Measurements from ENCODE around the gene CGB2.
A peak's percentile ranks its signal among the peaks of the same experiment; 100 is the strongest.

The CGB2 gene

DNA sequence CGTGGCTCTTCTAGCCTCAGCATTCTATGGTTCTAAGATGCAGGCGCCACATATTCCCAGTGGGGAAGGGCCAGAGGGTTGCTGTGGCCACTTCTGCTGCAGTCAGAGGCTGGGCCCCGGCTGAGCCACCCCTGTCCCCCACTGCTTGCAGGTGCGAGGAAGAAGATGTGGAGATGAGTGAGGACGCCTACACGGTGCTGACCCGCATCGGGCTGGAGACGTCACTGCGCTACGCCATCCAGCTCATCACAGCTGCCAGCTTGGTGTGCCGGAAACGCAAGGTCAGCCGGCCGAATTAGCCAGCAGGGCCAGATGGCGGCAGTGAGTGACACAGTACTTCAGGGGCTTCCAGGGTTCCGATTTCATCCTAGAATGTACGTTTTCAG lies 16.8 kb upstream of the CGB2 start:
- no peak overlapping the region for H2BK12ac ChIP-seq (ENCODE audit: low read length in 2 of 2)
- no peaks in the 10 kb centered on the region for H3K9me3 ChIP-seq (ENCODE audit: control insufficient read depth, low read length)
- DNase-seq, result no peak
- no peaks in the 10 kb centered on the region for H3K79me1 ChIP-seq (replicated peaks; ENCODE audit: low read length, poor library complexity, severe bottlenecking)
- no peak overlapping the region for H4K91ac ChIP-seq (ENCODE audit: low read length)
- no peak overlapping the region for H3K14ac ChIP-seq (ENCODE audit: low read length in 2 of 2)
- no peak overlapping the region for H3K4me3 ChIP-seq (ENCODE audit: insufficient read depth in 1 of 2, low read depth in 1 of 2, low read length in 2 of 2)
- WGBS, result 90% methylated on average over 18 of the region's 18 CpGs
- no peak overlapping the region for H3K4me2 ChIP-seq (ENCODE audit: low read length, poor library complexity, severe bottlenecking)
- H3K4ac ChIP-seq (ENCODE audit: low read depth in 1 of 2, low read length in 2 of 2), result no peak overlapping the region
- H2AK5ac ChIP-seq (ENCODE audit: low read length, severe bottlenecking), result no peak overlapping the region
- H3K27ac ChIP-seq (ENCODE audit: low read length, poor library complexity, severe bottlenecking), result no peak overlapping the region
- H3K18ac ChIP-seq (ENCODE audit: low read depth in 1 of 2, low read length in 2 of 2), result no peak overlapping the region
- H3K36me3 ChIP-seq (ENCODE audit: control insufficient read depth in 1 of 2, insufficient read depth in 2 of 2, low read depth in 1 of 2, low read length in 2 of 2), result peaks cover 54 to 62% of the 10 kb centered on the region in 2 experiments
- no peak overlapping the region for H2AFZ ChIP-seq (ENCODE audit: low read depth, low read length)
- H2BK120ac ChIP-seq (ENCODE audit: low read depth, low read length), result no peak overlapping the region
- H3K9ac ChIP-seq (ENCODE audit: low read length), result no peak overlapping the region
- H2BK15ac ChIP-seq (ENCODE audit: low read depth, poor library complexity, severe bottlenecking), result no peak overlapping the region
- H3K27me3 ChIP-seq (ENCODE audit: control insufficient read depth in 1 of 2, insufficient read depth in 1 of 2, low read length in 2 of 2), result peaks cover 5 to 13% of the 10 kb centered on the region in 2 experiments
- H4K8ac ChIP-seq (ENCODE audit: low read length), result no peak overlapping the region
- peaks cover 10% of the 10 kb centered on the region for H3K4me1 ChIP-seq (ENCODE audit: control insufficient read depth, insufficient read depth, low read depth, low read length)
- H3K23ac ChIP-seq (ENCODE audit: low read length in 2 of 2), result no peak overlapping the region
- no peak overlapping the region for H2BK5ac ChIP-seq (ENCODE audit: low read depth, low read length, poor library complexity, severe bottlenecking)

DNA sequence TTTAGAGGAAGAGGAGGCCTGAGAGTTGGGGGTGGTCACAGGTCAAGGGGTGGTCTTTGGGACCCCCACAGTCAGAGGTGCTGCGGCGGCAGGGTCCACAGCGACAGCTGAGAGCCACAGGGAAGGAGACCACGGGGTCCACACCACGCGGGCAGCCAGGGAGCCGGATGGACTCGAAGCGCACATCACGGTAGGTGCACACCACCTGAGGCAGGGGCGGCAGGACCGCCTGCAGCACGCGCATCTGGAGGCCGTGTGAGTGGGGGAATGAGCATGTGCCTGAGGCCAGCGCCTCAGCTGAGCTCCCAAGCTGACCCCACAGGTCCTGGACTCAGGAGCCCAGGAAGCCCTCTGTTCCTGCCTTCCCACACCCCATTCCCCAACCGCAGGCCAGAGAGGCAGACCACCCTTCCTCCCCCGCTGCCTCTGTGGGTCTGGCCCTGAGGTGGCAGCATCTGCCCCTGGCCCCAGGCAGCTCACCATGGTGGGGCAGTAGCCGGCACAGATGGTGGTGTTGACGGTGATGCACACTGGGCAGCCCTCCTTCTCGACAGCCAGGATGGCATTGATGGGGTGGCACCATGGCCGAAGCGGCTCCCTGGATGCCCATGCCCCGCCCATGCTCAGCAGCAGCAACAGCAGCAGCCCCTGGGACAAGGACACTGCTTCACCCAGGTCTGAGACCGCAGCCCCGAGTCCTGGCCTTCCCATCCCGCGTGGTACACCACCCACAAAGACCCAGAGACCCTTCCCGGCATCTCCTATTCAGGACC lies 15.4 kb upstream of the CGB2 start:
- WGBS, result 100% methylated on average over 7 of the region's 29 CpGs
- Histone ChIP-seq H3K27me3 (ENCODE audit: control insufficient read depth in 1 of 2, insufficient read depth in 1 of 2, low read length in 2 of 2) (peaks cover 5 to 25% of the 10 kb centered on the region in 2 experiments), H2BK15ac (ENCODE audit: low read depth, poor library complexity, severe bottlenecking) (no peak overlapping the region), H3K4me2 (ENCODE audit: low read length, poor library complexity, severe bottlenecking) (no peak overlapping the region), H3K36me3 (ENCODE audit: control insufficient read depth in 1 of 2, insufficient read depth in 2 of 2, low read depth in 1 of 2, low read length in 2 of 2) (peaks cover 42 to 48% of the 10 kb centered on the region in 2 experiments), H4K91ac (ENCODE audit: low read length) (no peak overlapping the region), H3K18ac (ENCODE audit: low read depth in 1 of 2, low read length in 2 of 2) (no peak overlapping the region), H3K4me3 (ENCODE audit: insufficient read depth in 1 of 2, low read depth in 1 of 2, low read length in 2 of 2) (no peak overlapping the region), H2BK120ac (ENCODE audit: low read depth, low read length) (no peak overlapping the region), H3K79me1 (replicated peaks; ENCODE audit: low read length, poor library complexity, severe bottlenecking) (no peaks in the 10 kb centered on the region), H3K27ac (ENCODE audit: low read length, poor library complexity, severe bottlenecking) (no peak overlapping the region), H3K4ac (ENCODE audit: low read depth in 1 of 2, low read length in 2 of 2) (no peak overlapping the region), H3K9ac (ENCODE audit: low read length) (no peak overlapping the region), H2AFZ (ENCODE audit: low read depth, low read length) (no peak overlapping the region), H2BK12ac (ENCODE audit: low read length in 2 of 2) (no peak overlapping the region), H3K23ac (ENCODE audit: low read length in 2 of 2) (no peak overlapping the region), H4K8ac (ENCODE audit: low read length) (no peak overlapping the region), H3K14ac (ENCODE audit: low read length in 2 of 2) (no peak overlapping the region), H2BK5ac (ENCODE audit: low read depth, low read length, poor library complexity, severe bottlenecking) (no peak overlapping the region), H2AK5ac (ENCODE audit: low read length, severe bottlenecking) (no peak overlapping the region), H3K4me1 (ENCODE audit: control insufficient read depth, insufficient read depth, low read depth, low read length) (peaks cover 15% of the 10 kb centered on the region), H3K9me3 (ENCODE audit: control insufficient read depth, low read length) (no peaks in the 10 kb centered on the region)
- no peak for DNase-seq

DNA sequence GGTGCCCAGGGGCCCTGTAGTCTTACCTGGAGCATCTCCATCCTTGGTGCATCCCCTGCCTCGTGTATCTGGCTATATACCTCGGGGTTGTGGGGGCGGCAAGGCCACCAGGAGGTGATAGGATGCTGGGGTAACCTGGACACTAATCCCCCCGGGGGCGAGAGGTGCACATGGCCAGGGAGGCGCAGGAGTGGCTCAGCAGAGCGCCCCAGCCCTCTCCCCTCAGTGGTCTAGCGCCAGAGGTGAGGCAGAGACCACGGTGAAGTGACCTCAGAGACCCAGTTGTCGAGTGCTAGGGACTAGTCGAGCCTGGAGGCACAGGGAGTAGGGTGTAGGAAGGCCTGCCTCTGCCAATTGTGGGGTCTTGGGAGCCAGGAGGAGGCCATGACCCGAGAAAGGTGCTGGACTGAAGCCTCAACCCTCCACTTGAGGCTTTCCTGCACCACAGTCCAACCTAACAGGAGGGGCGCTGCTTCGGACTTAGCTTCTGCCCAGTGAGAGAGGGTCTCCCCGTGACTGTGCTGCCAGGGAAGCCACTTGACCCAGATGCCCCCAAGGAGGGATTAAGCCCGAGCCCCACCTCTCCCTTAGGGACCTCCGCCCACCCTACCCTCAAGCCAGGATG lies 14.5 kb upstream of the CGB2 start, which contains the start of gene LHB:
TSS of gene LHB (minus strand) at position 51 of the 625 bp plus-strand sequence. CDS start at position 41, 10 bp downstream.
- DNase-seq, result no peak
- Histone ChIP-seq H3K79me1 (replicated peaks; ENCODE audit: low read length, poor library complexity, severe bottlenecking) (no peaks in the 10 kb centered on the region), H2BK12ac (ENCODE audit: low read length in 2 of 2) (no peak within 1 kb of the TSS), H4K8ac (ENCODE audit: low read length) (peak within 1 kb of the TSS; percentile 52), H2BK5ac (ENCODE audit: low read depth, low read length, poor library complexity, severe bottlenecking) (no peak within 1 kb of the TSS), H2BK15ac (ENCODE audit: low read depth, poor library complexity, severe bottlenecking) (no peak within 1 kb of the TSS), H3K4me3 (ENCODE audit: insufficient read depth in 1 of 2, low read depth in 1 of 2, low read length in 2 of 2) (peak within 1 kb of the TSS; percentile 44 to 70), H3K9me3 (ENCODE audit: control insufficient read depth, low read length) (no peaks in the 10 kb centered on the region), H3K4me1 (ENCODE audit: control insufficient read depth, insufficient read depth, low read depth, low read length) (peaks cover 15% of the 10 kb centered on the region), H3K4ac (ENCODE audit: low read depth in 1 of 2, low read length in 2 of 2) (no peak within 1 kb of the TSS), H3K18ac (ENCODE audit: low read depth in 1 of 2, low read length in 2 of 2) (no peak within 1 kb of the TSS), H3K9ac (ENCODE audit: low read length) (peak within 1 kb of the TSS; percentile 45), H3K27me3 (ENCODE audit: control insufficient read depth in 1 of 2, insufficient read depth in 1 of 2, low read length in 2 of 2) (peaks cover 5 to 30% of the 10 kb centered on the region in 2 experiments), H2BK120ac (ENCODE audit: low read depth, low read length) (no peak within 1 kb of the TSS), H2AFZ (ENCODE audit: low read depth, low read length) (no peak within 1 kb of the TSS), H3K27ac (ENCODE audit: low read length, poor library complexity, severe bottlenecking) (no peak within 1 kb of the TSS), H3K14ac (ENCODE audit: low read length in 2 of 2) (no peak within 1 kb of the TSS), H4K91ac (ENCODE audit: low read length) (no peak within 1 kb of the TSS), H3K36me3 (ENCODE audit: control insufficient read depth in 1 of 2, insufficient read depth in 2 of 2, low read depth in 1 of 2, low read length in 2 of 2) (peaks cover 33 to 39% of the 10 kb centered on the region in 2 experiments), H3K4me2 (ENCODE audit: low read length, poor library complexity, severe bottlenecking) (peak within 1 kb of the TSS; percentile 85), H3K23ac (ENCODE audit: low read length in 2 of 2) (no peak within 1 kb of the TSS), H2AK5ac (ENCODE audit: low read length, severe bottlenecking) (no peak within 1 kb of the TSS)
- WGBS, result 71% methylated on average over 11 of the region's 17 CpGs

DNA sequence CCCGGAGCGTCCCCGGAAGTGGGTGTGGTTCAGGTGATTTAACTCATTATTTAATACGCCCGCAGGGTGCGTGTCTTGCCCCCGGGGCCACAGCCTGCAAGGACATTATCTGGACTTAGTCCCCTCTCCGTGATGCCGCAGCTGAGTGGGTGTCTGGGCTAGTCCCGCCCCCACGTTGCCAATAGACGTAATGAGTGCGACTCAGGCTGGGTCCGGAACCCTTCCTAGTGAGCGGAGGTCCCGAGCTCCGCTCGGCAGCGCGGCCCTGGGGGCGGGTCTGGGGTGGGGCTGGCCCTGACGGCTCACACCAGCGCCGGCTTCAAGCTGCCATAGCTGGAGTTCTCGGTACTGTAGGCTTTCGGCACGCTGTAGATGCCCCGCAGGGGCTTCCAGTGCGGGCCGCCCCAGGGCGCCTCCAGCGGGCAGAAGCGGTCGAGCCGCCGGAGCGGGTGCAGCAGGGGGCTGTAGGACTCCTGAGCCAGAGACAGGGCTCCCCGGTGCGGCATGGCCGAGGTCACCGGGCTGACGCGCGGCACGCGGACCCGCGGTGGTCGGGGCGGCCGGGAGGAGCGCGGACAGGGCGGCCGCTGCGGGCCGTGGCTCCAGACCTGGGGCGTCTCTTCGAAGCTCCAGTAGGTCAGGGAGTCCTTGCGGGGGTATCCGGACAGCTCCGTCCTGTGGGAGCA lies 13.9 kb upstream of the CGB2 start:
- Histone ChIP-seq H2AFZ (ENCODE audit: low read depth, low read length) (no peak overlapping the region), H2BK5ac (ENCODE audit: low read depth, low read length, poor library complexity, severe bottlenecking) (no peak overlapping the region), H3K23ac (ENCODE audit: low read length in 2 of 2) (no peak overlapping the region), H3K27ac (ENCODE audit: low read length, poor library complexity, severe bottlenecking) (no peak overlapping the region), H2BK15ac (ENCODE audit: low read depth, poor library complexity, severe bottlenecking) (no peak overlapping the region), H3K9me3 (ENCODE audit: control insufficient read depth, low read length) (no peaks in the 10 kb centered on the region), H2BK120ac (ENCODE audit: low read depth, low read length) (no peak overlapping the region), H4K91ac (ENCODE audit: low read length) (no peak overlapping the region), H3K79me1 (replicated peaks; ENCODE audit: low read length, poor library complexity, severe bottlenecking) (no peaks in the 10 kb centered on the region), H3K27me3 (ENCODE audit: control insufficient read depth in 1 of 2, insufficient read depth in 1 of 2, low read length in 2 of 2) (peaks cover 5 to 30% of the 10 kb centered on the region in 2 experiments), H2AK5ac (ENCODE audit: low read length, severe bottlenecking) (no peak overlapping the region), H4K8ac (ENCODE audit: low read length) (no peak overlapping the region), H3K36me3 (ENCODE audit: control insufficient read depth in 1 of 2, insufficient read depth in 2 of 2, low read depth in 1 of 2, low read length in 2 of 2) (peaks cover 26 to 32% of the 10 kb centered on the region in 2 experiments), H3K14ac (ENCODE audit: low read length in 2 of 2) (no peak overlapping the region), H3K4me3 (ENCODE audit: insufficient read depth in 1 of 2, low read depth in 1 of 2, low read length in 2 of 2) (peak overlapping the region; percentile 44 to 70), H3K18ac (ENCODE audit: low read depth in 1 of 2, low read length in 2 of 2) (no peak overlapping the region), H3K4ac (ENCODE audit: low read depth in 1 of 2, low read length in 2 of 2) (peak overlapping the region in 1 of 2 experiments; percentile 17), H3K4me2 (ENCODE audit: low read length, poor library complexity, severe bottlenecking) (peak overlapping the region; percentile 85), H2BK12ac (ENCODE audit: low read length in 2 of 2) (no peak overlapping the region), H3K4me1 (ENCODE audit: control insufficient read depth, insufficient read depth, low read depth, low read length) (peaks cover 15% of the 10 kb centered on the region), H3K9ac (ENCODE audit: low read length) (peak overlapping the region; percentile 45)
- WGBS, result 1% methylated on average over 48 of the region's 62 CpGs
- DNase-seq, result peak; percentile 72

All from mesenchymal stem cell (in vitro differentiated cells and primary cell).